Suprapubic skin (tissue), 3 donors: ENCODE data around the gene RPS6KA5.

ENCODE experiments used
- POLR2AphosphoS5 ChIP-seq, 3 donors: sonication (generic); formaldehyde crosslinking; IDR thresholded peaks; one replicate each; pipeline ENCODE4 v1.6.1; 2017; ENCODE audit warnings: antibody characterized with exemption in 3 of 3
- TF ChIP-seq, protein P1 (sequence below), 2 donors: fragments of 200-600 bp in 1 of 2; fragments of 450-650 bp in 1 of 2; sonication (generic) in 1 of 2; IDR thresholded peaks; one replicate each; pipeline ENCODE4 v1.5.1; 2016 to 2019; ENCODE audit warnings: antibody characterized with exemption in 2 of 2, mild to moderate bottlenecking in 1 of 2, moderate library complexity in 1 of 2

DNA sequence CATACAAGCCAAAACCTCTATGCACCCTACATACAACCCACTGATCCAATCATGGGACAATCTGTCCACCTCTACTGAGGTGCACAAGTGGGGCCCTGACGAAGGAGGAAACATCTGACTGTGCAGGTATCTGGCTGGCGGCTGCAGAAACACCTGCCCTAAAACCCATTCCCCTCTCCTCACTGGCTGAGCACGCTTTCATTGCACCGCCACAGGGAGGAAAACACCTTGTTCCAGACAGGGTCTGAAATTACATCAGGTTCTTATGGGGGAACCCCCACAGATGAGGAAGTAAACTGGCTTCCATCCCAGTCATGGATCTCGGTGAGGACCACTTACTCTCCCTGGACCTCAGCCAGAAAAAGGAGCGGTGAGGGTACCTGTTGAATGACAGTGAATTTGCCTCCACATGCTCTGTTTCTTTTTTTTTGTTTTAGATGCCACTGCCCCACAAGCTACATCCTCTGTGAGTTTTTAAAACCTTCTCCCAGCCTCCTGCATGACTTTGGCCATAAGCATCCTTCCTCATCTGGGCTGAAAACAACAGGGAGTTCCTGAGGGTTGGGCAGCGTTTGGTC lies 29.6 kb upstream of the RPS6KA5 start:
- TF ChIP-seq POLR2AphosphoS5 (IDR thresholded peaks at IDR 0.05), result no peak
- TF ChIP-seq, protein P1, sequence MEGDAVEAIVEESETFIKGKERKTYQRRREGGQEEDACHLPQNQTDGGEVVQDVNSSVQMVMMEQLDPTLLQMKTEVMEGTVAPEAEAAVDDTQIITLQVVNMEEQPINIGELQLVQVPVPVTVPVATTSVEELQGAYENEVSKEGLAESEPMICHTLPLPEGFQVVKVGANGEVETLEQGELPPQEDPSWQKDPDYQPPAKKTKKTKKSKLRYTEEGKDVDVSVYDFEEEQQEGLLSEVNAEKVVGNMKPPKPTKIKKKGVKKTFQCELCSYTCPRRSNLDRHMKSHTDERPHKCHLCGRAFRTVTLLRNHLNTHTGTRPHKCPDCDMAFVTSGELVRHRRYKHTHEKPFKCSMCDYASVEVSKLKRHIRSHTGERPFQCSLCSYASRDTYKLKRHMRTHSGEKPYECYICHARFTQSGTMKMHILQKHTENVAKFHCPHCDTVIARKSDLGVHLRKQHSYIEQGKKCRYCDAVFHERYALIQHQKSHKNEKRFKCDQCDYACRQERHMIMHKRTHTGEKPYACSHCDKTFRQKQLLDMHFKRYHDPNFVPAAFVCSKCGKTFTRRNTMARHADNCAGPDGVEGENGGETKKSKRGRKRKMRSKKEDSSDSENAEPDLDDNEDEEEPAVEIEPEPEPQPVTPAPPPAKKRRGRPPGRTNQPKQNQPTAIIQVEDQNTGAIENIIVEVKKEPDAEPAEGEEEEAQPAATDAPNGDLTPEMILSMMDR (IDR thresholded peaks at IDR 0.05), result no peak
